Measurements from ENCODE around the gene DLG5. TPM values are rescaled to one million over a fixed set of nuclear protein-coding genes. Genes with fewer than 3 reads are reported as not detected.
A peak's percentile ranks its signal among the peaks of the same experiment; 100 is the strongest.

DLG5 gene
- total RNA-seq, 1 experiment from 2014 or later: 127 TPM

GRCh38 chr10:77834540-77834939, 92.0 kb downstream of the DLG5 start:
- H3K27me3 Mint-ChIP-seq (ENCODE audit: insufficient read depth, unreplicated experiment): no peaks in the 10 kb centered on the region
- DNase-seq (ENCODE audit: unreplicated experiment): no peak
- no peak overlapping the region for H3K4me3 Mint-ChIP-seq (ENCODE audit: unreplicated experiment)
- peaks cover 10% of the 10 kb centered on the region for H3K4me1 Mint-ChIP-seq (ENCODE audit: insufficient read depth, unreplicated experiment)
- no TSS peak for BruUV-seq (replicated peaks)
- no peak for TF ChIP-seq CTCF (IDR thresholded peaks at IDR 0.05; ENCODE audit: unreplicated experiment)
- peak overlapping the region; percentile 87 for H3K27ac Mint-ChIP-seq (ENCODE audit: low read depth, unreplicated experiment)
- H3K9me3 Mint-ChIP-seq (ENCODE audit: unreplicated experiment): no peaks in the 10 kb centered on the region
- ChIA-PET POLR2A (no interaction called here), CTCF (interaction anchor here (1.4 kb wide), 1 partner anchor 13 kb away, joined by 3 read pairs; no protein-coding TSS in a partner anchor)
- H3K36me3 Mint-ChIP-seq (ENCODE audit: insufficient read depth, unreplicated experiment): peaks cover 100% of the 10 kb centered on the region
- intact Hi-C loops (cut with micrococcal nuclease): no loop called here

GRCh38 chr10:77833792-77834191, 92.8 kb downstream of the DLG5 start:
- DNase-seq (ENCODE audit: unreplicated experiment): no peak
- no TSS peak for BruUV-seq (replicated peaks)
- no peak overlapping the region for H3K4me3 Mint-ChIP-seq (ENCODE audit: unreplicated experiment)
- peaks cover 100% of the 10 kb centered on the region for H3K36me3 Mint-ChIP-seq (ENCODE audit: insufficient read depth, unreplicated experiment)
- no peak for TF ChIP-seq CTCF (IDR thresholded peaks at IDR 0.05; ENCODE audit: unreplicated experiment)
- H3K9me3 Mint-ChIP-seq (ENCODE audit: unreplicated experiment): no peaks in the 10 kb centered on the region
- no peaks in the 10 kb centered on the region for H3K27me3 Mint-ChIP-seq (ENCODE audit: insufficient read depth, unreplicated experiment)
- peaks cover 10% of the 10 kb centered on the region for H3K4me1 Mint-ChIP-seq (ENCODE audit: insufficient read depth, unreplicated experiment)
- intact Hi-C loops (cut with micrococcal nuclease): no loop called here
- POLR2A ChIA-PET: no interaction called here
- CTCF ChIA-PET: interaction anchor here (0.8 kb wide), 1 partner anchor 57 kb away, joined by 3 read pairs; no protein-coding TSS in a partner anchor
- peak overlapping the region; percentile 87 for H3K27ac Mint-ChIP-seq (ENCODE audit: low read depth, unreplicated experiment)

- Mint-ChIP-seq H3K4me1 (ENCODE audit: insufficient read depth, unreplicated experiment) (peaks cover 10% of the 10 kb centered on the region), H3K36me3 (ENCODE audit: insufficient read depth, unreplicated experiment) (peaks cover 100% of the 10 kb centered on the region), H3K4me3 (ENCODE audit: unreplicated experiment) (no peak overlapping the region), H3K27ac (ENCODE audit: low read depth, unreplicated experiment) (no peak overlapping the region), H3K9me3 (ENCODE audit: unreplicated experiment) (no peaks in the 10 kb centered on the region), H3K27me3 (ENCODE audit: insufficient read depth, unreplicated experiment) (no peaks in the 10 kb centered on the region)
- TF ChIP-seq CTCF (IDR thresholded peaks at IDR 0.05; ENCODE audit: unreplicated experiment): no peak
- POLR2A ChIA-PET: interaction anchor here (1.1 kb wide), 1 partner anchor 12 kb away, joined by 4 read pairs; no protein-coding TSS in a partner anchor
- DNase-seq (ENCODE audit: unreplicated experiment): no peak
- CTCF ChIA-PET: interaction anchor here (0.8 to 1.5 kb wide), 2 partner anchors 14 to 58 kb away, joined by 3 to 5 read pairs; no protein-coding TSS in a partner anchor
- no TSS peak for BruUV-seq (replicated peaks)
- intact Hi-C loops (cut with micrococcal nuclease): no loop called here
Observed at GRCh38 chr10:77833225-77833624, 93.3 kb downstream of the DLG5 start.

GRCh38 chr10:77832238-77832637, 94.3 kb downstream of the DLG5 start:
- BruUV-seq (replicated peaks): no TSS peak
- H3K36me3 Mint-ChIP-seq (ENCODE audit: insufficient read depth, unreplicated experiment): peaks cover 100% of the 10 kb centered on the region
- H3K9me3 Mint-ChIP-seq (ENCODE audit: unreplicated experiment): no peaks in the 10 kb centered on the region
- POLR2A ChIA-PET: interaction anchor here (0.9 to 1.1 kb wide), 4 partner anchors 11 to 204 kb away, joined by 3 to 5 read pairs (median 4); no protein-coding TSS in a partner anchor
- DNase-seq (ENCODE audit: unreplicated experiment): no peak
- H3K4me3 Mint-ChIP-seq (ENCODE audit: unreplicated experiment): no peak overlapping the region
- peaks cover 10% of the 10 kb centered on the region for H3K4me1 Mint-ChIP-seq (ENCODE audit: insufficient read depth, unreplicated experiment)
- CTCF ChIA-PET: interaction anchor here (0.5 to 1.5 kb wide), 6 partner anchors 10 to 658 kb away, joined by 3 to 5 read pairs (median 3); no protein-coding TSS in a partner anchor
- intact Hi-C loops (cut with micrococcal nuclease): no loop called here
- peak overlapping the region; percentile 35 for H3K27ac Mint-ChIP-seq (ENCODE audit: low read depth, unreplicated experiment)
- no peak for TF ChIP-seq CTCF (IDR thresholded peaks at IDR 0.05; ENCODE audit: unreplicated experiment)
- H3K27me3 Mint-ChIP-seq (ENCODE audit: insufficient read depth, unreplicated experiment): no peaks in the 10 kb centered on the region

Measured in MCF 10A (cell line).